ENCODE data around the gene ALAD.

The ALAD gene

GRCh38 chr9:113343732-113344231 is 57.3 kb downstream of the ALAD start:
- no peak for DNase-seq

GRCh38 chr9:113341712-113342410 is 59.2 kb downstream of the ALAD start:
- DNase-seq = no peak

GRCh38 chr9:113340011-113340699 is 60.9 kb downstream of the ALAD start, which contains the start of gene WDR31:
TSS of gene WDR31 (minus strand) at chr9:113340275. CDS start at chr9:113332022, 8,253 bp downstream.
- DNase-seq = peak; percentile 85

GRCh38 chr9:113337714-113338113 is 63.4 kb downstream of the ALAD start:
- no peak for DNase-seq
